GM18508 (cell line): ENCODE data around the gene TH.

Experiments used
- ATAC-seq: cut with Tn5 transposase; IDR thresholded peaks from one replicate; pipeline ENCODE4 v1.9.1; 2021; ENCODE audit warnings: moderate number of reproducible peaks; ENCODE audit not compliant: insufficient read depth, unreplicated experiment

TH gene

GRCh38 chr11:2171591-2172003 is at the start of gene TH:
TSS of gene TH (minus strand) at chr11:2171815. CDS start at chr11:2171786, 29 bp downstream.
- ATAC-seq, result no peak

DNA sequence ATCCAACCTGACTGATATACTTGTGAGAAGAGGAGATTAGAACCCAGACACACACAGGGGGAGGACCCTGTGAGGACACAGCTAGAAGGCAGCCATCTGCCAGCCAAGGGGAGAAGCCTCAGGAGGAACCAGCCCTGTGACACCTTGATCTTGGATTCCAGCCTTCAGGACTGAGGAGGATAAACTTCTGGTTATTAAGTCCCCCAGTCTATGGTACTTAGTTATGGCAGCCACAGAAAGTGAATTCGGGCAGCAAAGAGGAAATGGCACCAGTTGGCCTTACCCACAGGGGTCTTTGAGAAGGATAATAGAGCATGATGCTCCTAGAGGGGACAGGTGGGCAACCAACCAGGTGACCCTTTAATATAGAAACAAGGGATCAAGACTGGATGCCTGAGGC is 49.4 kb upstream of the TH start:
- ATAC-seq, result no peak

- ATAC-seq, result no peak
Observed at GRCh38 chr11:2220173-2220771, 48.7 kb upstream of the TH start.

DNA sequence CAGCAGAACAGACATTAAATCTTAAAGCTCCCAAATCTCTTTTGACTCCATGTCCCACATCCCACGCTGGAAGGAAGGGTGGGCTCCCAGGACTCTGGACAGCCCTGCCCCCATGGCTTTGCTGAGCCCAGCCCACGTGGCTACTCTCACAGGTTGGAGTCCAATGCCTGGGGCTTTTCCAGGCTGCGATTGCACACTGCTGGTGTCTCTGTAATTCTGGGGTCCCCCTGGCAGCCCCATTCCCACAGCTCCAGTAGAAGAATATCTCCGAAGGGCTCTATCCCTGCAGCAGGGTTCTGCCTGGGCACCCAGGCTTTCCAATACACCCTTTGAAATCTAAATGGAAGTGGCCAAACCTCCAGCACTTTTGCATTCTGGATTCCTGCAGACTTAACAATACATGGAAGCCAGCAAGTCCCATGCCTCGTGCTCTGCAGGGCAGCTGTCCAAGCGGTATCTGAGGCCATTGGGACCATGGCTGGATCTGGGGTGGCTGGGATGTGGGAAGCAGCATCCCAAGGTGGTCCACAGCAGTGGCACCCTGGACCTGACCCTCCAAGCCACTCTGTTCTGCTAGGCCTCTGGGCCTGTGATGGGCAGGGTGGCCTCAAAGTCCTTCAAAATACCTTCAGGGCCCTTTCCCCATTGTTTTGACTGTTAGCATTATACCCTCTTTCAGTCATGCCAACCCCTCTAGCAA is 47.9 kb upstream of the TH start:
- no peak for ATAC-seq

GRCh38 chr11:2218031-2218633 is 46.5 kb upstream of the TH start:
- ATAC-seq, result no peak

GRCh38 chr11:2217211-2218030 is 45.8 kb upstream of the TH start:
- no peak for ATAC-seq

- ATAC-seq, result no peak
Observed at GRCh38 chr11:2216400-2217064, 44.9 kb upstream of the TH start.

- no peak for ATAC-seq
Observed at GRCh38 chr11:2215561-2216399, 44.2 kb upstream of the TH start.

DNA sequence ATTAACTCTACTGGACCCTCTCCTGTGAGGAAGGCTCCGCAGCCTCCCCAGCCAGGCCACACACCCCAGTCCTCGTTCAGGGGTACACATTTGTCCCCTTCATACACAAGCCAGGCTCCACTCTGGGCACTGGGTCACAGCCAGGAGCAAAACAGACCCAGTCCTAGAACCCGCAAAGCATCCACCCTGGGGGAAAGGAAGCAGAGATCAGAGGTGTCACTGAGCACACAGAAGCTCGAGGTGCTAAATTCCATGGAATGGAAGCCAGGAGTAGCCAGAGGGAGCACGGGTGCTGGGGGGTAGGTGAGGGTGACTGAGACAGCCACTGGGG is 43.6 kb upstream of the TH start:
- ATAC-seq, result no peak

DNA sequence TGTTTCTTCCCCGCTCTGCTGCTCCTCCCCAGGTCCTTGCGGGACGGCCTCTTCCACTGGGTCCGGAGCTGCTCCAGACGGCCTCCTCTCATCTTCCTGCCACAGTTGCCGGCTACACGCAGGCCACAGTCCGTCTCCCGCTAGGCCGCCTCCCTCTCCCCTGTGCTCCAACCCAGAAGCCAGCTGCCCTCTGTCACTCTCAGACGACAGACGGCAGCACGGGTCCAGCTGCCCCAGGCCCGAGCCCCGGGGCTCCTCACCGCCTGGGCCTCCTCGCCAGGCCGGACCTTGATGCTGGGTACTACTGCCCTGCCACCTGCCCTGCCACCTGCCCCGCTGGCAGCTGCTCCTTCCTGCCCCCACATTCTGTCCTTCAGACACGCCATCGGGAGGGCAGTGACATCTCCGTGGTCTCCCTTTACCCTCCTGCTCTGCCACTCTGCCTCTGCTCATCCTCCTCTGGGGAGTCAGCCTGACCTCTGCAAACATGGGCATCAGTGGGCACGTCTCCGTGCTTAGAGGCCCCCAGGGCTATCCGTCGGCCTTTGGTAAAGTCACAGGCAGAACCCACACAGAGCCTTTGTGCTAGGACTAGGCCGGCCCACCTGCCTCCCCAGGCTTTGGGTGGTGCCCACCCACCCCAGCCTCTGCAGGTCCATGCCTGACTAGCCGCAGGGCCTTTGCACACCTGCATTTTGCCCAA is 43.1 kb upstream of the TH start:
- no peak for ATAC-seq

GRCh38 chr11:2213890-2214526 is 42.4 kb upstream of the TH start:
- ATAC-seq, result no peak

- no peak for ATAC-seq
Observed at GRCh38 chr11:2213384-2213842, 41.8 kb upstream of the TH start.

DNA sequence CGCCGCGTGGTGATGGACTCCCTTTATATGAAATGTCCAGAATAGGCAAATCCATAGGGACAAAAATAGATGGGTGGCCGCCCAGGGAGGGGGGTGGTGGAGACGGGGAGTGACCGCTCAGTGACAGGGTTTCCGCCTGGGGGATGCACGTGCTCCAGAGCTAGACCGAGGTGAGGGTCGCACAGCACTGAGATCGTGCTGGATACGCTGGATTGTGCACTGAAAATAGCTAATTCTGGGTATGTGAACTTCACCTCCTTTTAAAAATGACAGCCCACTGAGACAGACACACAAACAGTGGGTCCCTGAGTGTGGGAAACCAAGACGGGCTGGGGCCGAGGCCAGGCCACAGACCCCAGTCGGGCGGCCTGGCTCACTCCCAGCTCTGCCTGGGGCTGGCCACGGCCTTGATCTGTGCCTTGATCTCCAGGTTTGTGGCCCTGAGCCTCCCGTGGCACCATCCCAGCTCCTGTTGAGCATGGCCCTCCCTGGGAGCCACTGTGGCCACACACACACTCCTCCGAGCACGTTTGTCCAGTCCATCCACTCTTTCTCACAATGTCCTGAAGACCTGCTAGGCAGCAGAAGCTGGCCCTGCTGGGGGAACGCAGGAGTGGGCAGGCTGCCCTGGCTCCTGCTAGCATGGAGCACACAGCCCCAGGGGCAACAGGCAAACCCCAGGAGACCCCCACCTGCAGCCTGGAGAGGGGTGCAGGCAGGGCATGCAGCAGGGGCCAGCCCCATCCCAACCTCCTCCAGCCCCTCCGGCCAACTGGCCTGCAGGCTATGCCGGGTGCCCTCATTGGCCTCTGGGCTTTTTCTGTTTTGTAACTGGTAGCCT is 41.0 kb upstream of the TH start:
- no peak for ATAC-seq

- ATAC-seq, result no peak
Observed at GRCh38 chr11:2211113-2211971, 39.7 kb upstream of the TH start.

DNA sequence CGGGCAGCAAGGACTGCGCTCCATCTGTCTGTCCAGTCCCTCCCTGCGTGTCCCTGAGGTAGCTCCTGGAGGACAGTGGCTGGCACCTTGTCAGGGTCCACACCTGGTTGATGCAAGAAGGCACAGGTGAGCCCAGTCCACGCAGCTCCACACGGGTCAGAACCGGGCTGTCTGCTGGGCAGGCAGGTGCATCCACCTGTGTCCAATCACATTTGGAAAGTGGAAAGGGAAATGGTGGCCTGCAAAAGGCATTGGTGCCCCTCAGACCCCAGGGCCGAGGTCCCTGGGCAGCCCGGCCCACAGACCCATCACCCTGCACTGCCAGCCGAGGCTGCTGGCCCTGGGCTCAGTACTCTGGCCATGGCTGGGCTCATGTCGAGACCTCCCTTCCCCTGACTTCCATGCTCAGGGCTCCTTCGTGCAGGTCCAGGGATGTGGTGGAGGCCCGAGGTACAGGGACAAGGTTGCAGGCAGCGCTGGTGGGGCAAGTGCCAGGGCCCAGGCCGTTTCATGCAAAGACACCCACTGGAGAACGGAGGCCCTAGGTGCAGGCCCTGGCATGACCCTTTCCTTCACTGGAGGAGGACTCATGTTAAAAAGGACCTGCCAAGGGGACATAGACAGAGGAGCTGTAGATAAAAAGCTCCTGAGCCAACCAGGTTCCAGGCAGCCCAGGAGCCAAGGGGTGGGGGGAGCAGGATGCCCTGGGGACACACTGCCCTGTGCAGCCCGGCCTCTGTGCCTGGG is 38.9 kb upstream of the TH start:
- ATAC-seq, result no peak

GRCh38 chr11:2209900-2210321 is 38.3 kb upstream of the TH start:
- no peak for ATAC-seq
